SH-SY5Y (cell line): ENCODE data around the gene TMEM106B.

Experiments
- GATA2 ChIP-seq: IDR thresholded peaks from 2 replicates; pipeline ENCODE4 v1.6.1; 2011; ENCODE audit warnings: mild to moderate bottlenecking, low read depth, low read length
- GATA3 ChIP-seq: IDR thresholded peaks from 2 replicates; pipeline ENCODE4 v1.6.1; 2011; ENCODE audit warnings: low read depth, mild to moderate bottlenecking, low read length, moderate library complexity

DNA sequence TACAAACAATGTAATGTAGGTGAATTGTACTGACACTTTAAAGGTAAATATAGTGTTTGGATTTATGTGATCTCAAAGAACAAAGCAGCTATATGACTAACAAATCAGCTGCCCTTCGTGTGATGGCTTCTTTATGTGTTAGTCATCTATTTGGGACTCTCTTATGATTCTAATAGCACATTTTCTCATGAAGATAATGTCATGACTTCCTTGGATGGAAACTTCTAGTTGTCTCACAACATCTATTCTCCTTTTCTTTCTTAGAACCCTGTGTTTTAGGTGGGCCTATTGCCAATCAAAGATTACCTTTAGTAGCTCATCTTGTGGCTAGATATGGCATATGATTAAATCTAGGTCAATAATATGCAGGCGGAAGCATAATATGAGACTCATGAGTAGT lies 45.0 kb downstream of the TMEM106B start:
- TF ChIP-seq GATA2 (no peak), GATA3 (no peak)
